ENCODE results near the gene CSNK1D.

The CSNK1D gene

DNA sequence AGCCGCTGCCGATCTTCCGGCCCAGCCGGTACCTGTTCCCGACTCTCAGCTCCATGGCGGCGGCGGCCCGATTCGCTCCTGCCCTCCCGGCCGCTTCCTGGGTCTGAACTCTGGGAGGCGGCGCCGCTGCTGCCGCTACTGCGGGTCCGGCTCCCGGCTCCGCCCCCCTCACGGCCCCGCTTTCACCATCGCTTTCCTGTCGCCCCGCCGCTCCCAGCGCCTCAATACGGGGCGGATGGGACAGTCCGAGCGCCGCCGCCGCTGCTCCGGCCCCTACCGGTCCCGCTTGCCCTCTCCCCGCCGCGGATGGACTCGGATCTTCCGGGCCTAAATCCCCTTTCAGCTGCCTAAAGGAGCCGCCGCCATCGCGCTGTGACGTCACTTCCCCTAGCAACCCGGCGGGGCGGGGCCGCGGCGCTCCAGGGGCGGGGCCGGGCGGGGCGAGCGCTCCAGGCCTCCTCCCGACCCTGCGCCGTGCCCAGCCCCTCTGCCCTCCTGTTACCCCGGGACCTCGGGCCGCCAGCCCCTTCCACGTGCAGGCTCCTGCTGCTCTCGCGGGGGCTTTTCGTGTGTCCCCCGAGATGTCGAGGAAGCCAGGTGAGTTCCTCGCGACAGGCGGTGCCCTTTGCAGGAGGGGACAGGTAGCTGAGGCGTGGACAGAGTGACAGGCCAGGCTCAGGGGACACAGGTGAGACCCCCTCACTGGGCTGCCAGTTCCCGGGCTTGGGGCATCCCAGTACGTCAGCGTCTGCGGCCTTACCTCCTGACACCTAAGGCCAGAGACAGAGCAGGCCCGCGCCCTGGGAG is at the start of gene CSNK1D:
CSNK1D (minus strand) TSS at position 374 of the 807 bp plus-strand sequence; CDS start at position 55, 319 bp downstream.
- DNase-seq: peak; percentile 95 to 96

- no peak for DNase-seq
Observed at GRCh38 chr17:82322526-82323453, 49.3 kb upstream of the CSNK1D start.

GRCh38 chr17:82321947-82322466 is 48.5 kb upstream of the CSNK1D start:
- no peak for DNase-seq

GRCh38 chr17:82320956-82321927 is 47.7 kb upstream of the CSNK1D start:
- DNase-seq: peak; percentile 82 to 83

- DNase-seq: no peak
Observed at GRCh38 chr17:82320140-82320840, 46.8 kb upstream of the CSNK1D start.

DNA sequence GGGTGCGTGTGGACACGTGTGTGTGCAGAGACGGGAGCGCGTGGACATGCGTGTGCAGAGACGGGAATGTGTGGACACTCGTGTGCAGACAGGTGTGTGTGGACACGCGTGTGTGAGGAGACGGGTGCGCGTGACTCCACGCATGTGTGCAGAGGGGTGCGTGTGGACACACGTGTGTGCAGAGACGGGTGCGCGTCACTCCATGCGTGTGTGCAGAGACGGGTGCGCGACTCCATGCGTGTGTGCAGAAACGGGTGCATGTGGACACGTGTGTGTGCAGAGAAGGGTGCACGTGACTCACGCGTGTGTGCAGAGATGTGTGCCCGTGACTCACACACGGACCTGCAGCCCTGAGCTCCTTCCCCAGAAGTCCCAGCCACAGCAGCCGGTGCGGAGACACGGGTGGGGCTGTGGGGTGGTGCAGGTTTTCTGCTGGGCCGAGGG is 46.1 kb upstream of the CSNK1D start:
- no peak for DNase-seq

GRCh38 chr17:82318772-82319606 is 45.5 kb upstream of the CSNK1D start:
- DNase-seq: no peak

DNA sequence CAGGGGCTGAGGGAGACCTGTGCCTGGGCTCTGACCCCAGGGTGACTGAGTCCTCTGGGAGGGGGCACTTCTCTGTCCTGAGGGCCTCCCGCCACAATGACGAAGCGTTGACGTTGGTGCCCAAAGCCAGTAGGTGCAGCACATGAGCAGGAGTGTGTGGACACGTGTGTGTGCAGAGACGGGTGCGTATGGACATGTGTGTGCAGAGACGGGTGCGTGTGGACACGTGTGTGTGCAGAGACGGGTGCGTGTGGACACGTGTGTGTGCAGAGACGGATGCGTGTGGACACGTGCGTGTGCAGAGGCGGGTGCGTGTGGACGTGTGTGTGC is 44.6 kb upstream of the CSNK1D start:
- no peak for DNase-seq

- peak; percentile 66 to 81 for DNase-seq
Observed at GRCh38 chr17:82317394-82318168, 44.1 kb upstream of the CSNK1D start, which contains the start of gene CD7. CD7 (minus strand) TSS chr17:82317608; CDS start chr17:82317495, 113 bp downstream.

DNA sequence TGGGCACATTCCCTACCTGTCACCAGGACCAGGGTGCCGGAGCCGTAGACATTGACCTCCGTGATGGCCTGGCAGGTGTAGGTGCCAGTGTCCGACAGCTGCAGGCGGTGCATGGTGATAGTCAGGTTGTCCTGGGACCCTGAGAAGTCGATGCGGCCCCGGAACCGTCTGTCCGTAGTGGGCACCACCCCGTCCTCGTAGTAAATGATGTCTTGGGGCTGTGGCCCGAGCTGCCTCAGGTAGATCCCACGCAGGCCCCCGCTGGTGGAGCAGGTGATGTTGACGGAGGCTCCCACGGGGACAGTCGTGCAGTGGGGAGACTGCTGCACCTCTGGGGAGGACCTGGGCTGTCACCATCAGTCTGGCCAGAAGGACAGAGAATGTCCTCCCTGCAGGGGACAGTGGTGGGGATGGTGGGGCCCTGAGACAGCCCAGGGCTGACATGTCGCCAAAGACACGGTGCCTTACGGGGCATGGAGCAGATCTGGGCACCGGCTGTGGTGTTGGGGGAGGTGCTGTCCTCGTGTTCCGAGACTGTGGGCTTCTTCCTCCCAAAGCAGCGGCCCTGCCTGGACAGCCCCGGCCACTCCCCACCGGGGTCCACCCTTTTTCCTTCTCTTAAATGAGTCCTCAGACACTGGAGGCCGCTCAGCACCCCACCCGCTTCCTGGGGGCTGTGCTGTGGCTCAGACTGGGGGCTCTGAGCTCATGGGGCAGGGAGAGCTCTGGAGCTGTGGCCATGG is 43.3 kb upstream of the CSNK1D start:
- DNase-seq: peak; percentile 45 to 49

DNA sequence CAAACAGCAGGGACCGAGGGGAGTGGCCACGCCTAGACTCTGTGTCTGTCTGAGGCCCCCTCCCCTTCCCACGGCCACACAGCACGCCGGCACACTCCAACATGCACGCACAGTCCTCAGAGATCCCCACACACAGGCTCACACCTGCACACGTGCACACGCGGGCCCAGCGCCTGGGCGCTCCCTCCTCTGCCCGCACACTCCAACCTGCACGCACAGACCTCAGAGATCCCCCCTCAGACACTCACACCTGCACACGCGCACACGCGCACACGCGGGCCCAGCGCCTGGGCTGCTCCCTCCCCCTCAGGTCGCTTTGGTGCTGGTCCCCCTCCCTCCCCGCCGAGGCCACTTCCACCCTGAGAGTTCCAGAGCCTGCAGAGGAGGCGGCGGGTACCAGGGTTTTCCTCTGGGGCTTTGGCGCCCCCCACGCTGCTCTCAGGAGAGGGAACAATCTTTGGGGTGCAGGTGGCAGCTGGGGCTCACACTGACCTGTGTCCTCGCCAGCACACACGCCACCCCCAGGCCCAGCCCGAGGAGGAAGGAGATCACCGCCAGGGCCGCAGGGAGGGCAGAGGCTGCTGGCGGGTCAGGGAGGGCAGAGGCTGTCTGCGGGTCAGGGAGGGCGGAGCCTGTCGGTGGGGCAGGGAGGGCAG is 42.3 kb upstream of the CSNK1D start:
- DNase-seq: peak; percentile 56 to 57

DNA sequence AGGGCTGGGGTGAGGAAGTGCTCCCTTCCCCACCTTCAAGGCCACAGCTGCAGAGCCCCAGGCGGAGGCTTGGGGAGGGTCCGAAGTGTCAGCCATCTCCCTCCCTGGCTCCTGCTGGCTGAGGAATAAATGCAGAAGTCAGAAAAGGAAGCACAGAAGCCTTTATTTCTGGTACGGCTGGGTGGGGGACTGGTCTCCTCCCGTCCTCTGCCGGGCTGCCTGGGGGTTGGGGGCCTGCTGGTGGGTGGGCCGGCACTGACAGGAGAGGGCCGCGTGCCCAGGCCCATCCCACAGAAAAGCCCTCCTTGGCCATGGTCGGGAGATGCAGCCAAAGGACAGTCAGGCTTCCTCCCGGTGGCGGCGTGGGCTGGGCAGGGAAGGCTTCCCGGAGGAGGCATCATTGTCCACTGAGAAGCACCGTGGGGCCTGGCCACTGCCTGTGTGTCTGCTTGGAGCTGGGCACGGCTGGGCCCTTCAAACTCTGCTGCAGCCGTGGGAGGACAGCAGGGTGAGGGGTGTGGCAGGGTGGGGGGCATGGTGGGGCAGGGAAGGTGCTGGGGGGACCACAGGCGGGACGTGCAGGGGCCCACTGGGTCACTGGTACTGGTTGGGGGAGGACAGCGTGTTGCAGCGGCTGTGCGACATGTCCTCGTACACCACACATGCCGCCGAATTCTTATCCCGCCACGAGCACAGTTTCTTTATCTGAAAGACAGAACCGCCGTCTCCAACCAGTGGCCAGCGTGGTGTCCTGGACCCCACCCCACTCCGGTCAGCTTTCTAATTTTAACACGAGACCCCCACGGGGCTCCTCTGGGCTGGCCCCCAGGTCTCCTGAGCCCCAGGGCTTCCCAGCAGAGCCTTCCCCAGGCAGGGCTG is 41.5 kb upstream of the CSNK1D start:
- no peak for DNase-seq

GRCh38 chr17:82314012-82314726 is 40.7 kb upstream of the CSNK1D start:
- no peak for DNase-seq

- DNase-seq: no peak
Observed at GRCh38 chr17:82313195-82314011, 39.9 kb upstream of the CSNK1D start.

DNA sequence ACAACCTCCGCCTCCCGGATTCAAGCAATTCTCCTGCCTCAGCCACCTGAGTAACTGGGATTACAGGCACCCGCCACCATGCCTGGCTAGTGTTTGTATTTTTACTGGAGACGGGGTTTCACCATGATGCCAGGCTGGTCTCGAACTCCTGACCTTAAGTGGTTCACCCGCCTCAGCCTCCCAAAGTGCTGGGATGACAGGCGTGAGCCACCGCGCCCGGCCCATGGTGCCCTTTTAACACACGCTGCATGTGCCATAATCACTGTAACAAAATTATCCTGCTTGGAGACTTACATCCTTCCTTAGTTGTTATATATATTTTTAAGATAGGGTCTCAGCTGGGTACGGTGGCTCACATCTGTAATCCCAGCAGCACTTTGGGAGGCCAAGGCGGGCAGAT is 38.5 kb upstream of the CSNK1D start:
- DNase-seq: no peak

DNA sequence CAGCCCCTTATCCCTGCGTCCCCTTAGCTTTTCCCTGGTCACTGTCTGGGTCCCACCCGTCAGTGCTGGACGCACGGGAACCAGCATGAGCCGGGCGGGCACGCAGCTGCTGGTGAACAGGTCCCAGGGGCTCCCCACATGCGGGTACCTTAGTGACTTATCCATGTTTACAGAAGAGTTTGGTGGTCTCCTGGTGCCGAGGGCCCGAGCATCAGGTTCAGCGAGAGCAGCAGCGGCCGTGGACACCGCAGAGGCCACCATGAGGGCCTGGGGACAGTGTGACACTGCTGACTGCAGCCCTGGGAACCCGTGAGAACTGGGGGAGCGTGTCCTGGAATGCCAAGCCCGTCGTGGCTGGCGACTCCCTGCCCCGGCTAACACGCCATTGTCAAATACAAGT is 37.4 kb upstream of the CSNK1D start:
- no peak for DNase-seq

Data from stimulated activated CD4-positive, alpha-beta T cell treated with anti-CD3 and anti-CD28 coated beads, Interleukin-2, amount 100 ng/mL, for 24 hours (primary cell).